Astrocyte of the cerebellum (primary cell): Measurements from ENCODE around the gene RAI2.
A peak's percentile ranks its signal among the peaks of the same experiment; 100 is the strongest.

Source experiments
- DNase-seq: peaks from one replicate; pipeline ENCODE4 v3.0.0-alpha.2; 2011; ENCODE audit warnings: low read depth
- H3K4me3 ChIP-seq: 2 replicates; pipeline ENCODE4 v1.5.1; 2011; ENCODE audit warnings: mild to moderate bottlenecking, low read depth, low read length, moderate library complexity
- CTCF ChIP-seq: IDR thresholded peaks from 2 replicates; pipeline ENCODE4 v1.5.1; 2012; ENCODE audit warnings: low read length, low read depth, moderate library complexity, mild to moderate bottlenecking; ENCODE audit errors: missing control alignments
- in situ Hi-C: cut with HindIII; loops from 2 replicates; pipeline ENCODE4 v1.10.0; 2017; ENCODE audit warnings: low sequenced_read_pairs

The RAI2 gene

GRCh38 chrX:17860811-17861488 is at the start of gene RAI2:
Gene RAI2 (minus strand): TSS chrX:17861298. CDS start chrX:17802010, 59,288 bp downstream.
- no peak for DNase-seq
- H3K4me3 ChIP-seq, result peak within 1 kb of the TSS; percentile 33
- in situ Hi-C loops, result no loop called here
- TF ChIP-seq CTCF, result no peak

GRCh38 chrX:17888421-17888820 is 27.3 kb upstream of the RAI2 start:
- TF ChIP-seq CTCF, result no peak
- in situ Hi-C loops, result no loop called here
- no peak overlapping the region for H3K4me3 ChIP-seq
- DNase-seq, result no peak

DNA sequence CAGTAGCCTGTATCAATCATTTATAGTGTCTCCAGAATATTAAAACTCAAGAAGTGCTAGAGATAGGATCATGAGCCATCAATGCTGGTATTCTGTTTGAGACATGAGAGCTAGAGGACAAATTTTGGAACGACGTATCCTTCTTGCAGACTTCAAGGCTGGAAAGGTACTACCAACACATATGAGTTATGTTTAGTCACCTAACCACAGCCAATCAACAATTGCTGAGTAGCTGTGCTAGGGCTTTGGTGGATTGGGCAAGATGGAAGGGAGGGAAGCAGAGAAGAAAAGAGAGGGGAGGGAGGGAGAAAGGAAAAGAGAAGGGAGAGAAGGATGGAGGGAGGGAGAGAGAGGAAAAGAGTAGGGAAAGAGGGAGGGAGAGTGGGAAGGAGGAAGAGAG is 21.6 kb upstream of the RAI2 start:
- no peak overlapping the region for H3K4me3 ChIP-seq
- DNase-seq, result no peak
- in situ Hi-C loops, result no loop called here
- TF ChIP-seq CTCF, result no peak

- H3K4me3 ChIP-seq, result no peak overlapping the region
- no peak for TF ChIP-seq CTCF
- in situ Hi-C loops, result no loop called here
- DNase-seq, result no peak
Measured at GRCh38 chrX:17878028-17878670, 17.1 kb upstream of the RAI2 start.

DNA sequence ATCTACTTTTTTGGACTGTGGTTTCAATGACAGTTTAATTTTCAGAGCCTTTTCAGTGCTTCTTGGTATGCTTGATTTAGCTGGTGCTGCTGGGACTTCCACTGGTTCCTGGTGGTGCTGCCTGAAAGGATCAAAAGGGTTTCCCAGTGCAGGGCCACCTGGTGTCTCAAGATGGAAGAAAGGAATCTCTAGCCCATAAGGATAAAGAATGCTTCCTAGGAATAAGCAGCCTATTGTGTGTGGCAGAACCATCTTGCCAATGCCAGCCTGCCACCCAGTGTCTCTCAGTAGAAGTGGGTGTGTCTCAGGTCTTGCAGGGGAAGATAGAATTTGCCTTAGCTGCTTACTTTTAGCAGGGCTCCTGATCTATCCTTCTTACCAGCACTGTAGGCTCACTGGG is 15.0 kb upstream of the RAI2 start:
- in situ Hi-C loops, result no loop called here
- DNase-seq, result no peak
- no peak overlapping the region for H3K4me3 ChIP-seq
- no peak for TF ChIP-seq CTCF

- no peak for DNase-seq
- TF ChIP-seq CTCF, result no peak
- no peak overlapping the region for H3K4me3 ChIP-seq
- in situ Hi-C loops, result no loop called here
Measured at GRCh38 chrX:17869580-17869979, 8.5 kb upstream of the RAI2 start.
